ENCODE measurements around the gene ADTRP. TPM values are rescaled to one million over a fixed set of nuclear protein-coding genes. Genes with fewer than 3 reads are reported as not detected.

Gene ADTRP
- total and polyA plus RNA-seq, 7 donors, result 0.36 to 86.9 (median 31.2) TPM; not detected in 3

DNA sequence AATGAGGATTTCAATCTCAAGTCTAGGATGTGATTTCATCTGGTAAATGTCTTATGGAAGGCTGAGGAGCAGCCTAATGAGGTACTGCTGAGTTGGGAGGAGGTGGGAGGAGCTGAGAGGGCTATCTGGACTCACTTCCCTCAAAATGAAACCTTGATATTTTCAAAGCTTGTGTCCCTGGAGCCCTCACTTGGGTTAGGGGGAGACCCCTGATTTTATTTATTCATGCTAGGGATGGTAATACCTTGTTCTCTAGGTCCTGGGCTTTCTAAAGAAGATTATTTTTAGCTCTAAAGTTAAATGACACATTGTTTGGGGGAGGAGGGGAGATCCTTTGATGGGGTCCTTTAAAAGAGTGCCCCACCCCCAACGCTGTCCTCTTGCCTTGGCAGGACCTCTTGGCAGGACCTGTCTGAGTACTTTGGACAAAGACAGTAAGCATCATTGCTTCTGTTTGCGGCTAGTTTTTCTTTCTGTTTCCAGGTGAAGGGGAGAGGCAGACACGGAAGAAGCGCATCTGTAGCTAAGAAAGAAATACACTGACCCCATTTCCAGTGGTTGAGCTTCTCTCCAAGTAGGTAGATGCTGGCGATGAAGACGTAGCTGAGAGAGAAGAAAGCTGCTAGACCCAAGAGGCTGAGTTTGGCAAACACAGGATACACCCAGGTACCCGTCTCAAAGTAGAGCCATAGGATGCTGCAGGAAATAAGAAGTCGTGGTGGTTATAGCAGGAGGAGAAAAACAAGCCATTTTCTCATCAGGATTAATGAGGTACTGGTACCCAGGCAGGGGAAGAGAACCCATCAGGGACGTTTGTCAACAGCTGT, 55.6 kb downstream of the ADTRP start:
- TF ChIP-seq EP300 (IDR thresholded peaks at IDR 0.05) (no peak), POLR2AphosphoS5 (IDR thresholded peaks at IDR 0.05) (no peak), POLR2A (IDR thresholded peaks at IDR 0.05) (no peak)
- TF ChIP-seq, protein P1, sequence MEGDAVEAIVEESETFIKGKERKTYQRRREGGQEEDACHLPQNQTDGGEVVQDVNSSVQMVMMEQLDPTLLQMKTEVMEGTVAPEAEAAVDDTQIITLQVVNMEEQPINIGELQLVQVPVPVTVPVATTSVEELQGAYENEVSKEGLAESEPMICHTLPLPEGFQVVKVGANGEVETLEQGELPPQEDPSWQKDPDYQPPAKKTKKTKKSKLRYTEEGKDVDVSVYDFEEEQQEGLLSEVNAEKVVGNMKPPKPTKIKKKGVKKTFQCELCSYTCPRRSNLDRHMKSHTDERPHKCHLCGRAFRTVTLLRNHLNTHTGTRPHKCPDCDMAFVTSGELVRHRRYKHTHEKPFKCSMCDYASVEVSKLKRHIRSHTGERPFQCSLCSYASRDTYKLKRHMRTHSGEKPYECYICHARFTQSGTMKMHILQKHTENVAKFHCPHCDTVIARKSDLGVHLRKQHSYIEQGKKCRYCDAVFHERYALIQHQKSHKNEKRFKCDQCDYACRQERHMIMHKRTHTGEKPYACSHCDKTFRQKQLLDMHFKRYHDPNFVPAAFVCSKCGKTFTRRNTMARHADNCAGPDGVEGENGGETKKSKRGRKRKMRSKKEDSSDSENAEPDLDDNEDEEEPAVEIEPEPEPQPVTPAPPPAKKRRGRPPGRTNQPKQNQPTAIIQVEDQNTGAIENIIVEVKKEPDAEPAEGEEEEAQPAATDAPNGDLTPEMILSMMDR (IDR thresholded peaks at IDR 0.05), result no peak
- Histone ChIP-seq H3K27me3 (no peaks in the 10 kb centered on the region), H3K36me3 (no peaks in the 10 kb centered on the region), H3K4me3 (no peak overlapping the region), H3K9me3 (no peaks in the 10 kb centered on the region), H3K27ac (no peak overlapping the region), H3K4me1 (no peaks in the 10 kb centered on the region)
- no peak for DNase-seq
- 80 to 83% methylated on average over 9 of the region's 9 CpGs for WGBS, 2 donors
- intact Hi-C loops (cut with DNase I), result no loop called here

DNA sequence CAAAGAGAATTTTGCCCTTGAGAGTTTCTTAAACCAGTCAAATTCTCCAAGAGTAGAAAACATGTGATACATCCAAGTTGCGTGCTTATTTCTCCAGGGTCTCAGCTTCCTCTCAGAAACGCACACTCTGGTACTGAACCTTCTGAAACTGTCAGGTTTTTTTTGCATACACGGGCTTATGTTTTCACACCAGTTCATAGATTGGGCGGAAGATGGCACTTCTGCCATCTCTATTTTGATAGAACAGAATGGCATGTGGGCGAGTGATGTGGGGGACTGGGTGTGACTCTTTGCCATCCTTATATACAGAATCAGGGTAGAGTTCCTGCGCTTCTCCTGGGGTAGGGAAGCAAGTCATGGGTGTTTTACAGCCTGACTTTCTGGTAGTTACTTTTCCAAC, 56.4 kb downstream of the ADTRP start:
- Histone ChIP-seq H3K27me3 (no peaks in the 10 kb centered on the region), H3K36me3 (no peaks in the 10 kb centered on the region), H3K4me1 (no peaks in the 10 kb centered on the region), H3K27ac (no peak overlapping the region), H3K9me3 (no peaks in the 10 kb centered on the region), H3K4me3 (no peak overlapping the region)
- no peak for TF ChIP-seq EP300 (IDR thresholded peaks at IDR 0.05)
- intact Hi-C loops (cut with DNase I), result no loop called here
- WGBS, 2 donors, result 82 to 84% methylated on average over 6 of the region's 6 CpGs
- no peak for DNase-seq

DNA sequence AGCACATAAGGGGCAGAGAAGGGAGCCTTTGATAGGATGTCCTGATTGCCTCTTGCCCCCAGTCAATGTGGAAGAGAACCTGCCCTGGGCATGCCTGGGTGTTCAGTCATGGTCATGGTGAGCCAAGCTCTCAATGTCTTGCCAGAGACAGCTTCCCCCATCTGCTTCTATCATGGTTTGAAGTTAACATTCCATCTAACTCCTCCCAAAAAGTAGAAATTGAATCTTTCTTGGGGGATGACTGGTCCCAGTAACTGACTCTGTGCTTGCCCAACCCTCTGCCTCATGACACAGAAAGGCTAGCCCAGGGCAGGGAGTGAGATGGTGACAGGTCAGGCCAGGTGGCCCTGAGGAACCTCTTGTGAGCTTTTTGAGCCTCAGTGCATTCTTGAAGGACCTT, 60.1 kb downstream of the ADTRP start:
- Histone ChIP-seq H3K27ac (no peak overlapping the region), H3K4me1 (no peaks in the 10 kb centered on the region), H3K9me3 (no peaks in the 10 kb centered on the region), H3K27me3 (no peaks in the 10 kb centered on the region), H3K36me3 (no peaks in the 10 kb centered on the region), H3K4me3 (no peak overlapping the region)
- intact Hi-C loops (cut with DNase I), result no loop called here
- TF ChIP-seq, protein P1 (IDR thresholded peaks at IDR 0.05), result no peak
- TF ChIP-seq POLR2A (IDR thresholded peaks at IDR 0.05) (no peak), EP300 (IDR thresholded peaks at IDR 0.05) (no peak), POLR2AphosphoS5 (IDR thresholded peaks at IDR 0.05) (no peak)
- DNase-seq, result no peak

DNA sequence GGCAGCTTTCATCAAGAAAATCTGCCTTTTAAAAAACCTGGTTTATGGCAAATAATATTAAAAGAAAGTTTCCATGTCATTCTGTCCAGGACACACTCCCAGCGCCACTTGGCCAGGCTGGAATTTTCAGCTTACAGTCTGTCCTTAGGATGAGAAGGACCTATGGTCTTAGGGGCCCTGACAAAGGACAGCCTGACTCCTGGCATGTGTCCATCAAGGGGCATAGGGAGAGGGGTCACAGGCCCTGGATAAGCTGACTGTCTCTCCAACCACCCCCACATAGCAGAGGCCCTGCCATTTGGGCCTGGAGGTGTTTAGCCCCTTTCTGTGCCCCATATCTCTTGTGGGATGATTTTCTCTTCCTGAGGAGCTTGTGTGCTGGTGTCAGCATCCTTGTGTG, 60.6 kb downstream of the ADTRP start:
- no peaks in the 10 kb centered on the region for H3K27me3 ChIP-seq
- TF ChIP-seq, protein P1 (IDR thresholded peaks at IDR 0.05), result no peak
- TF ChIP-seq POLR2A (IDR thresholded peaks at IDR 0.05) (no peak), EP300 (IDR thresholded peaks at IDR 0.05) (no peak), POLR2AphosphoS5 (IDR thresholded peaks at IDR 0.05) (no peak)
- WGBS, 2 donors, result 96 to 98% methylated on average over 1 of the region's 1 CpG
- H3K27ac ChIP-seq, result no peak overlapping the region
- DNase-seq, result no peak
- H3K9me3 ChIP-seq, result no peaks in the 10 kb centered on the region
- no peaks in the 10 kb centered on the region for H3K4me1 ChIP-seq
- H3K36me3 ChIP-seq, result no peaks in the 10 kb centered on the region
- intact Hi-C loops (cut with DNase I), result no loop called here
- no peak overlapping the region for H3K4me3 ChIP-seq

DNA sequence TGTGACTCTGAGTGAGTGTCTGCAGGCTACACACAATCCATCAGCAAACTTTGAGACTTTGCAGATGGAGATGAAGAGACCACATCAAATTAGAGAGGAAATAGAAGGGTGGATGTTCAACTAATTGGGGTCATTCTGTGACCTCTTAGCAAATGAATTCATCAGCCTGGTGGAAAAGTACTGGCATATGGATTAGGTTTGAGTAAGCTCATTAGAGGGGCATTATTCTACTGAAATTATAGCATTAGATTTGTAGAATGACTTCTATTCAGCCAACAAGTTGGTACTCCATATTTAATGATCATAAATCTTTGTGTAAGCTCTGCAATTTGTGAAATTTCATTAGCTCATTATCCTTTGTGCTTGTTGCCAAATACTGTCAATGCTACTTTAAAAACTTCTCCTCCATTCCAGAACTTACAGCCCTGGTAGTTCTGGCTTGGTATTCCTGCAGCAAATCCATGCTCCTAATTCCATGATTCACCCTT, 63.8 kb downstream of the ADTRP start:
- Histone ChIP-seq H3K9me3 (no peaks in the 10 kb centered on the region), H3K4me1 (peaks cover 0 to 18% (median 10%) of the 10 kb centered on the region in 4 donors), H3K27me3 (no peaks in the 10 kb centered on the region), H3K36me3 (no peaks in the 10 kb centered on the region), H3K4me3 (no peak overlapping the region), H3K27ac (no peak overlapping the region)
- TF ChIP-seq EP300 (IDR thresholded peaks at IDR 0.05) (no peak), POLR2A (IDR thresholded peaks at IDR 0.05) (no peak), POLR2AphosphoS5 (IDR thresholded peaks at IDR 0.05) (no peak)
- TF ChIP-seq, protein P1 (IDR thresholded peaks at IDR 0.05), result no peak
- intact Hi-C loops (cut with DNase I), result no loop called here
- no peak for DNase-seq
